Astrocyte (in vitro differentiated cells and primary cell): Measurements from ENCODE around the gene TMEM80.
"Not testable (repeated sequence)": the region's sequence is repeated elsewhere in the genome, so short reads cannot be mapped to it uniquely, and the experiment has no call there.

Source experiments
- EZH2 ChIP-seq: IDR thresholded peaks from 2 replicates; pipeline ENCODE4 v1.6.1; 2012; ENCODE audit warnings: mild to moderate bottlenecking, low read length, inconsistent platforms; ENCODE audit not compliant: insufficient read depth
- TF ChIP-seq, protein P1 (sequence below): IDR thresholded peaks from 2 replicates; pipeline ENCODE4 v1.5.1; 2011; ENCODE audit warnings: low read depth, mild to moderate bottlenecking, inconsistent platforms, low read length, moderate library complexity; ENCODE audit not compliant: insufficient read depth

DNA sequence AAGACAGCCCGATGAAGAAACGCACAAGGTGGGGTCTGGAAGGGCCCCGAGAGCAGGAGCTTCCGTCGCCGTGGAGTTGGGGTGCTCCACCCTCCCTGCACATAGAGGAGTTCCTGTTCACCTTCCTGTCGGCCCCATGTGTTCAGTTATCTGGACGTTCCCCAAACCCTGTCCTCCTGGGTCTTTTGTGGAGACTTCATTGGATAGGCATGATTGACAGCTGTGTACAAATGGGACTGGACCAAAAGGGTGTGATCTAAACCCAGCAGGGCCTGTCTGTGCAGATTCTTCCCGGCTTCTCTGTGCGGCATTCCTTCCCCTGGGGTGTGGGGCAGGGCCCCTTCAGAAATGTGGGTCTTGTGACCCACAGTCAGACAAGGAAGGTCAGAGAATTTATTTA is 42.3 kb downstream of the TMEM80 start:
- TF ChIP-seq, protein P1, sequence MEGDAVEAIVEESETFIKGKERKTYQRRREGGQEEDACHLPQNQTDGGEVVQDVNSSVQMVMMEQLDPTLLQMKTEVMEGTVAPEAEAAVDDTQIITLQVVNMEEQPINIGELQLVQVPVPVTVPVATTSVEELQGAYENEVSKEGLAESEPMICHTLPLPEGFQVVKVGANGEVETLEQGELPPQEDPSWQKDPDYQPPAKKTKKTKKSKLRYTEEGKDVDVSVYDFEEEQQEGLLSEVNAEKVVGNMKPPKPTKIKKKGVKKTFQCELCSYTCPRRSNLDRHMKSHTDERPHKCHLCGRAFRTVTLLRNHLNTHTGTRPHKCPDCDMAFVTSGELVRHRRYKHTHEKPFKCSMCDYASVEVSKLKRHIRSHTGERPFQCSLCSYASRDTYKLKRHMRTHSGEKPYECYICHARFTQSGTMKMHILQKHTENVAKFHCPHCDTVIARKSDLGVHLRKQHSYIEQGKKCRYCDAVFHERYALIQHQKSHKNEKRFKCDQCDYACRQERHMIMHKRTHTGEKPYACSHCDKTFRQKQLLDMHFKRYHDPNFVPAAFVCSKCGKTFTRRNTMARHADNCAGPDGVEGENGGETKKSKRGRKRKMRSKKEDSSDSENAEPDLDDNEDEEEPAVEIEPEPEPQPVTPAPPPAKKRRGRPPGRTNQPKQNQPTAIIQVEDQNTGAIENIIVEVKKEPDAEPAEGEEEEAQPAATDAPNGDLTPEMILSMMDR, result not testable (repeated sequence)
- not testable (repeated sequence) for TF ChIP-seq EZH2
